GM10248 (cell line): ENCODE results near the gene DNAH1.
A peak's percentile ranks its signal among the peaks of the same experiment; 100 is the strongest.
"Not testable (repeated sequence)": the region's sequence is repeated elsewhere in the genome, so short reads cannot be mapped to it uniquely, and the experiment has no call there.

Experiments
- CTCF ChIA-PET: fragments of 300-600 bp; sonication (Branson Sonifier 250); formaldehyde crosslinking; extraction: SDS; loops from one replicate; lab custom pipeline; 2021; ENCODE audit warnings: antibody characterized with exemption; lab: Yijun Ruan, JAX
- POLR2A ChIA-PET: fragments of 350-650 bp; sonication (Branson Sonifier 250); formaldehyde crosslinking; extraction: SDS; loops from one replicate; lab custom pipeline; 2020; ENCODE audit warnings: antibody characterized with exemption; lab: Yijun Ruan, JAX
- DNase-seq: peaks from one replicate; pipeline ENCODE4 v3.0.0; 2012; ENCODE audit errors: extremely low spot score
- TF ChIP-seq, protein P1 (sequence below): IDR thresholded peaks from 2 replicates; pipeline ENCODE4 v1.5.1; 2012; ENCODE audit warnings: mild to moderate bottlenecking, low read depth; ENCODE audit errors: extremely low read depth, missing control alignments, control extremely low read depth

The DNAH1 gene

DNA sequence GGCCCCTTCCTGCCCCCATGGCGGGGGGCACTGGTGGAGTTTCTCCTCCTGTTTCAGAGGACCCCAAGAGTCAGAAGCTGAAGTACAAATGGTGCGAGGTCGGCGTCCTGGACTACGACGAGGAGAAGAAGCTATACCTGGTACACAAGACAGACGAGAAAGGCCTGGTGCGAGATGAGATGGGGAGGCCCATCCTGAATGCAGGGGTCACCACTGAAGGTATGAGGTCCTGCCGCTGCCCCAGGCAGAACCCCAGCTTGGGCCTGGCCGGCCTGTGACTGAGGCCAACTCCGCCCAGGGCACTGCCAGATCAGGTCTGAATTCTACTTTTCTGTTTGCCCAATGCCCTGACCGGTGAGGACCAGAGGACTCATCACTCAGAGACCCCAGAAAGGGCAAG, 15.0 kb downstream of the DNAH1 start:
- TF ChIP-seq, protein P1, sequence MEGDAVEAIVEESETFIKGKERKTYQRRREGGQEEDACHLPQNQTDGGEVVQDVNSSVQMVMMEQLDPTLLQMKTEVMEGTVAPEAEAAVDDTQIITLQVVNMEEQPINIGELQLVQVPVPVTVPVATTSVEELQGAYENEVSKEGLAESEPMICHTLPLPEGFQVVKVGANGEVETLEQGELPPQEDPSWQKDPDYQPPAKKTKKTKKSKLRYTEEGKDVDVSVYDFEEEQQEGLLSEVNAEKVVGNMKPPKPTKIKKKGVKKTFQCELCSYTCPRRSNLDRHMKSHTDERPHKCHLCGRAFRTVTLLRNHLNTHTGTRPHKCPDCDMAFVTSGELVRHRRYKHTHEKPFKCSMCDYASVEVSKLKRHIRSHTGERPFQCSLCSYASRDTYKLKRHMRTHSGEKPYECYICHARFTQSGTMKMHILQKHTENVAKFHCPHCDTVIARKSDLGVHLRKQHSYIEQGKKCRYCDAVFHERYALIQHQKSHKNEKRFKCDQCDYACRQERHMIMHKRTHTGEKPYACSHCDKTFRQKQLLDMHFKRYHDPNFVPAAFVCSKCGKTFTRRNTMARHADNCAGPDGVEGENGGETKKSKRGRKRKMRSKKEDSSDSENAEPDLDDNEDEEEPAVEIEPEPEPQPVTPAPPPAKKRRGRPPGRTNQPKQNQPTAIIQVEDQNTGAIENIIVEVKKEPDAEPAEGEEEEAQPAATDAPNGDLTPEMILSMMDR, result no peak
- DNase-seq, result no peak
- ChIA-PET POLR2A (no interaction called here), CTCF (interaction anchor here (0.6 to 7.2 kb wide), 4 partner anchors 9 to 110 kb away, joined by 3 to 48 read pairs (median 3); no protein-coding TSS in a partner anchor)

DNA sequence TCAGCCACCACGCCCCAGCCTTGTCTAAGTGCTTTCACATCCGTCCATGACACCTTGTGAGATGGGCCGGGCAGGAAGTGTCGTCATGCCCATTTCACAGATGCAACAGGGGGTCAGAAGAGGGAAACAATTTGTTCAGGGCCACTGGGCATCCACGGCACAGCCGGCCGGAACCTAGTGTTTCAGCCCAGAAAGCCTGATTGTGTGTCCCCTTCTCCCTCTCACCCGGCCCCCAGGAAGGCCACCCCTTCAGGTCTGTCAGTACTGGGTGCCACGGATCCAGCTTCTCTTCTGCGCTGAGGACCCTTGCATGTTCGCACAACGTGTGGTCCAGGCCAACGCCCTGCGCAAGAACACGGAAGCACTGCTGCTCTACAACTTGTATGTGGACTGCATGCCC, 15.8 kb downstream of the DNAH1 start:
- ChIA-PET CTCF (interaction anchor here (1.2 to 7.2 kb wide), 2 partner anchors 8 to 111 kb away, joined by 3 to 48 read pairs; no protein-coding TSS in a partner anchor), POLR2A (no interaction called here)
- TF ChIP-seq, protein P1, result no peak
- no peak for DNase-seq

DNA sequence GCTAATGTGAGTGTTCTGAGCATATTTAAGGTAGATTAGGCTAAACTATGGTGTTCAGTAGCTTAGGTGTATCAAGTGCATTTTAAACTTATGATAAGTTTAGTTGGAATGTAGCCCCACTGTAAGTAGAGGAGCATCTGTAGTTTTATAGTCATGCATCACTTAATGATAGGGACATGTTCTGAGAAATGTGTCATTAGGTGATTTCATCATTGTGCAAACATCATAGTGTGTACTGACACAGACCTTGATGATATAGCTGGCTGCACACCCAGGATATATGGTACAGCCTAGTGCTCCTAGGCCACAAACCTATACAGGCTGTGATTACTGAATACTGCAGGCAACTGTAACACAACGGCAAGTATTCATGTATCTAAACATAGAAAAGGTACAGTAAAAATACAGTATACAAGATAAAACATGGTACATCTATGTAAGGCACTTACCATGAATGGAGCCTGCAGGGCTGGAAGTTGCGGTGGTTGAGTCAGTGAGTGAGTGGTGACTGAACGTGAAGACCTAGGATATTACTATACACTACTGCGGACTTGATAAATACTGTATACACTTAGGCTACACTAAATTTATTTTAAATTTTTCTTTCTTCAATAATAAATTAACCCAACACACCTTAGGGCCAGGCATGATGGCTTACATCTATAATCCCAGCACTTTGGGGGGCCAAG, 17.9 kb downstream of the DNAH1 start:
- ChIA-PET CTCF (interaction anchor here (0.9 to 1.9 kb wide), 2 partner anchors 42 to 113 kb away, joined by 4 to 8 read pairs; no protein-coding TSS in a partner anchor), POLR2A (no interaction called here)
- TF ChIP-seq, protein P1, result no peak
- no peak for DNase-seq

DNA sequence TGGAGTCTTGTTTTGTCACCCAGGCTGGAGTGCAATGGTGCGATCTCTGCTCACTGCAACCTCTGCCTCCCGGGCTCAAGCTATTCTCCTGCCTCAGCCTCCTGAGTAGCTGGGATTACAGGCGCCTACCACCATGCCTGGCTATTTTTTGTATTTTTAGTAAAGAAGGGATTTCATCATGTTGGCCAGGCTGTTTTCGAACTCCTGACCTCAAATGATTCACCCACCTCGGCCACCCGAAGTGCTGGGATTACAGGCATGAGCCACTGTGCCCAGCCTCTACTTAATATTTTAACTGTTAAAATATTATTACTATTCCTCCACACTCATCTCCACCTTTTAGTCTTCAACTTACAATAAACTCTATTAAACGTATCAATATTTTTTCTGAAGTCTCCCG, 22.0 kb downstream of the DNAH1 start:
- POLR2A ChIA-PET, DNase-seq: not testable (repeated sequence)
- CTCF ChIA-PET, result interaction anchor here (1.0 to 10.6 kb wide), 13 partner anchors 11 to 117 kb away, joined by 3 to 290 read pairs (median 6); partner anchors contain the start of genes GLYCTK, TLR9 and TWF2

DNA sequence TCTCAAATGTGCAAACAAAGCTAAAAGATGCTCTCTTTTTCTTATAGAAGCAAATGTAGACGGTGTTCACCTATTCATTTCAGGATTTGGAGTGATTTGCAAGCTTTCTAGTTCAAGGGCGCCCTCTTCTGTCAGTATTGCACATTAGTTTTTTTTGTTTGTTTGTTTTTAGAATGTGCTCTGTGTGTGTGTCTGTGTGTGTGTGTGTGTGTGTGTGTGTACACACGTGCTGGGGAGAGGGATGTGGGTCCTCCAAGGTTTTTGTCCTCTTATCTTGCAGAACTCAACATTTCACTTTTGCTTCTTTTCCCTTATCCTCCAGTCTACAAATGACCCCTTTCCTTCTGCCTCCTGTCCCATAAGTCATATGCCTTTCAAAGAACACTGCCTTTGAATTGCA, 23.5 kb downstream of the DNAH1 start:
- TF ChIP-seq, protein P1, result peak; percentile 62
- ChIA-PET CTCF (interaction anchor here (0.7 to 10.6 kb wide), 49 partner anchors 10 to 398 kb away, joined by 3 to 290 read pairs (median 5); partner anchors contain the start of genes GLYCTK, RRP9, TLR9 and TWF2), POLR2A (no interaction called here)
- DNase-seq, result peak; percentile 70

DNA sequence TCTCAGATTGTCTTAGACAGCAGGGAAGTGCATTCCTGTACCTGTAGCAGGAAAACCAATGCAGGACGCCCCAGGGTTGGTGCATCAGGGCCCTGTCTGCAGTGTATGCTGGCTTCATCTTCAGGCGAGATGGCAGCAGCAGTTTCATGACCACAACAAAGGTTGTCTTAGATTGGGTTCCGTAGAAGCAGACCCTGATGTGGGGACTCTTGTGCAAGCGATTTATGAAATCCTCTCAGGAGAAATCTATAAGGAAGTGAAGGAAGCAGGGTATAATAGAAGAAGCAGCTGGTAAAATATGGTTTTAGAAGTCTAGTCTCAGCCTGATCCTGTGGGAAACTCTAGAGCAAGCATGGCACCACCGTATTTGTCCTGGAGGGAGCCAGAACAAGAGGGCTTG, 25.0 kb downstream of the DNAH1 start:
- DNase-seq, result no peak
- POLR2A ChIA-PET, result no interaction called here
- TF ChIP-seq, protein P1, result no peak
- CTCF ChIA-PET, result interaction anchor here (1.3 to 10.6 kb wide), 6 partner anchors 12 to 120 kb away, joined by 3 to 290 read pairs (median 49); partner anchors contain the start of genes GLYCTK and TLR9
